ENCODE results near the gene CHD9.
A peak's percentile ranks its signal among the peaks of the same experiment; 100 is the strongest.

CHD9 gene

DNA sequence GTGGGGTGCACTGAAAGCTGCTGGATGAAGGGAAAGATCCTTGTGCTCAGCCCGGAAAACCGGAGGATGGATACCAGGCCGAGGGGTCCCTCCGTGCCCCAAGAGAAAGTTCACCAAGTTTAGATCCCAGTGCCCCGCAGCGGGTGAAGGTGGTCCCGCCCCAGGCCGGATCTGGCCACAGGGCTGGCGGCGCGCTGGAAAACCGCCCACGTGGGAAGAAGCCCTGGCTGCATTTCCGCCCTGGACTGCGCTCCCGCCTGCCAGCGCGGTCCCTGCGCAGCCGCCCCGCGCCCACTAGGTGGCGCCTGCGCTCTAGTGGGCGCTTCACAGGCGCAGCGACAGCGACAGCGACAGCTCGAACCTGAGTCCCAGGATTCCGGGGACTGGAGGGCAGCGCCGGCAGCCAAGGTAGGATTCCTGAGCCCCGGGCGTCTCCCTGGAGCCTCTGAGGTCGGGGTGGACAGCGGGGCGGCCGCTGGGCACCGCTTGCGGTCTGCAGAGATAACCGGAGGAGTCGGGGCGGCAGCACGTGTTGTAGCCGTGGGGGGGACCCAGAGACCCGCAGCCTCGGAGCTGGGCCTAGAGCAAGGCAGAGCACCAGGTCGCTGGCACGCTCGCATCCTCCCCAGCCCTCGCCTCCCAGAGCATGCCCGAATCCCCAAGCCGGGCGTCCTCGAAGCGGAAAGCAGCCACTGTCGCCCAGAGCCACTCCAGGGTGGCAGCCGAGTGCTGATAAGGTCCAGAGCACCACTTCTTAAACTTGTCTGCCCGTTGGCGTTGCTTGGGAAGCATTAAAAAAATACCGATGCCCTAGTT lies at the start of gene CHD9 (continued):
- TF ChIP-seq, protein P1, sequence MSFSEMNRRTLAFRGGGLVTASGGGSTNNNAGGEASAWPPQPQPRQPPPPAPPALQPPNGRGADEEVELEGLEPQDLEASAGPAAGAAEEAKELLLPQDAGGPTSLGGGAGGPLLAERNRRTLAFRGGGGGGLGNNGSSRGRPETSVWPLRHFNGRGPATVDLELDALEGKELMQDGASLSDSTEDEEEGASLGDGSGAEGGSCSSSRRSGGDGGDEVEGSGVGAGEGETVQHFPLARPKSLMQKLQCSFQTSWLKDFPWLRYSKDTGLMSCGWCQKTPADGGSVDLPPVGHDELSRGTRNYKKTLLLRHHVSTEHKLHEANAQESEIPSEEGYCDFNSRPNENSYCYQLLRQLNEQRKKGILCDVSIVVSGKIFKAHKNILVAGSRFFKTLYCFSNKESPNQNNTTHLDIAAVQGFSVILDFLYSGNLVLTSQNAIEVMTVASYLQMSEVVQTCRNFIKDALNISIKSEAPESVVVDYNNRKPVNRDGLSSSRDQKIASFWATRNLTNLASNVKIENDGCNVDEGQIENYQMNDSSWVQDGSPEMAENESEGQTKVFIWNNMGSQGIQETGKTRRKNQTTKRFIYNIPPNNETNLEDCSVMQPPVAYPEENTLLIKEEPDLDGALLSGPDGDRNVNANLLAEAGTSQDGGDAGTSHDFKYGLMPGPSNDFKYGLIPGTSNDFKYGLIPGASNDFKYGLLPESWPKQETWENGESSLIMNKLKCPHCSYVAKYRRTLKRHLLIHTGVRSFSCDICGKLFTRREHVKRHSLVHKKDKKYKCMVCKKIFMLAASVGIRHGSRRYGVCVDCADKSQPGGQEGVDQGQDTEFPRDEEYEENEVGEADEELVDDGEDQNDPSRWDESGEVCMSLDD (tag by site-specific recombination; IDR thresholded peaks at IDR 0.05) = 0 out of 2 replicates have a peak, but pooled peaks have one; percentile 21
- TF ChIP-seq, protein P2, sequence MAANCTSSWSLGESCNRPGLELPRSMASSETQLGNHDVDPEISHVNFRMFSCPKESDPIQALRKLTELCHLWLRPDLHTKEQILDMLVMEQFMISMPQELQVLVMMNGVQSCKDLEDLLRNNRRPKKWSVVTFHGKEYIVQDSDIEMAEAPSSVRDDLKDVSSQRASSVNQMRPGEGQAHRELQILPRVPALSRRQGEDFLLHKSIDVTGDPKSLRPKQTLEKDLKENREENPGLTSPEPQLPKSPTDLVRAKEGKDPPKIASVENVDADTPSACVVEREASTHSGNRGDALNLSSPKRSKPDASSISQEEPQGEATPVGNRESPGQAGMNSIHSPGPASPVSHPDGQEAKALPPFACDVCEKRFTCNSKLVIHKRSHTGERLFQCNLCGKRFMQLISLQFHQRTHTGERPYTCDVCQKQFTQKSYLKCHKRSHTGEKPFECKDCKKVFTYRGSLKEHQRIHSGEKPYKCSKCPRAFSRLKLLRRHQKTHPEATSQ (tag by site-specific recombination; IDR thresholded peaks at IDR 0.05) = no peak
- TF ChIP-seq, protein P3, sequence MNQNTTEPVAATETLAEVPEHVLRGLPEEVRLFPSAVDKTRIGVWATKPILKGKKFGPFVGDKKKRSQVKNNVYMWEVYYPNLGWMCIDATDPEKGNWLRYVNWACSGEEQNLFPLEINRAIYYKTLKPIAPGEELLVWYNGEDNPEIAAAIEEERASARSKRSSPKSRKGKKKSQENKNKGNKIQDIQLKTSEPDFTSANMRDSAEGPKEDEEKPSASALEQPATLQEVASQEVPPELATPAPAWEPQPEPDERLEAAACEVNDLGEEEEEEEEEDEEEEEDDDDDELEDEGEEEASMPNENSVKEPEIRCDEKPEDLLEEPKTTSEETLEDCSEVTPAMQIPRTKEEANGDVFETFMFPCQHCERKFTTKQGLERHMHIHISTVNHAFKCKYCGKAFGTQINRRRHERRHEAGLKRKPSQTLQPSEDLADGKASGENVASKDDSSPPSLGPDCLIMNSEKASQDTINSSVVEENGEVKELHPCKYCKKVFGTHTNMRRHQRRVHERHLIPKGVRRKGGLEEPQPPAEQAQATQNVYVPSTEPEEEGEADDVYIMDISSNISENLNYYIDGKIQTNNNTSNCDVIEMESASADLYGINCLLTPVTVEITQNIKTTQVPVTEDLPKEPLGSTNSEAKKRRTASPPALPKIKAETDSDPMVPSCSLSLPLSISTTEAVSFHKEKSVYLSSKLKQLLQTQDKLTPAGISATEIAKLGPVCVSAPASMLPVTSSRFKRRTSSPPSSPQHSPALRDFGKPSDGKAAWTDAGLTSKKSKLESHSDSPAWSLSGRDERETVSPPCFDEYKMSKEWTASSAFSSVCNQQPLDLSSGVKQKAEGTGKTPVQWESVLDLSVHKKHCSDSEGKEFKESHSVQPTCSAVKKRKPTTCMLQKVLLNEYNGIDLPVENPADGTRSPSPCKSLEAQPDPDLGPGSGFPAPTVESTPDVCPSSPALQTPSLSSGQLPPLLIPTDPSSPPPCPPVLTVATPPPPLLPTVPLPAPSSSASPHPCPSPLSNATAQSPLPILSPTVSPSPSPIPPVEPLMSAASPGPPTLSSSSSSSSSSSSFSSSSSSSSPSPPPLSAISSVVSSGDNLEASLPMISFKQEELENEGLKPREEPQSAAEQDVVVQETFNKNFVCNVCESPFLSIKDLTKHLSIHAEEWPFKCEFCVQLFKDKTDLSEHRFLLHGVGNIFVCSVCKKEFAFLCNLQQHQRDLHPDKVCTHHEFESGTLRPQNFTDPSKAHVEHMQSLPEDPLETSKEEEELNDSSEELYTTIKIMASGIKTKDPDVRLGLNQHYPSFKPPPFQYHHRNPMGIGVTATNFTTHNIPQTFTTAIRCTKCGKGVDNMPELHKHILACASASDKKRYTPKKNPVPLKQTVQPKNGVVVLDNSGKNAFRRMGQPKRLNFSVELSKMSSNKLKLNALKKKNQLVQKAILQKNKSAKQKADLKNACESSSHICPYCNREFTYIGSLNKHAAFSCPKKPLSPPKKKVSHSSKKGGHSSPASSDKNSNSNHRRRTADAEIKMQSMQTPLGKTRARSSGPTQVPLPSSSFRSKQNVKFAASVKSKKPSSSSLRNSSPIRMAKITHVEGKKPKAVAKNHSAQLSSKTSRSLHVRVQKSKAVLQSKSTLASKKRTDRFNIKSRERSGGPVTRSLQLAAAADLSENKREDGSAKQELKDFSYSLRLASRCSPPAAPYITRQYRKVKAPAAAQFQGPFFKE (tag by site-specific recombination; IDR thresholded peaks at IDR 0.05; ENCODE audit: borderline replicate concordance) = no peak
- TF ChIP-seq, protein P4, sequence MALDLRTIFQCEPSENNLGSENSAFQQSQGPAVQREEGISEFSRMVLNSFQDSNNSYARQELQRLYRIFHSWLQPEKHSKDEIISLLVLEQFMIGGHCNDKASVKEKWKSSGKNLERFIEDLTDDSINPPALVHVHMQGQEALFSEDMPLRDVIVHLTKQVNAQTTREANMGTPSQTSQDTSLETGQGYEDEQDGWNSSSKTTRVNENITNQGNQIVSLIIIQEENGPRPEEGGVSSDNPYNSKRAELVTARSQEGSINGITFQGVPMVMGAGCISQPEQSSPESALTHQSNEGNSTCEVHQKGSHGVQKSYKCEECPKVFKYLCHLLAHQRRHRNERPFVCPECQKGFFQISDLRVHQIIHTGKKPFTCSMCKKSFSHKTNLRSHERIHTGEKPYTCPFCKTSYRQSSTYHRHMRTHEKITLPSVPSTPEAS (tag by site-specific recombination; IDR thresholded peaks at IDR 0.05) = peak; percentile 21; the same call in 1 of the 2 replicates
- no peak for TF ChIP-seq ZNF37A (tag by site-specific recombination; IDR thresholded peaks at IDR 0.05)
- no peak for TF ChIP-seq SCRT1 (tag by site-specific recombination; IDR thresholded peaks at IDR 0.05; ENCODE audit: borderline replicate concordance)
- TF ChIP-seq ZNF324 (tag by site-specific recombination; IDR thresholded peaks at IDR 0.05) = peak; percentile 33; the same call in 1 of the 2 replicates
- TF ChIP-seq KLF10 (tag by site-specific recombination; IDR thresholded peaks at IDR 0.05) = 0 out of 2 replicates have a peak, but pooled peaks have one; percentile 26
- TF ChIP-seq, protein P5, sequence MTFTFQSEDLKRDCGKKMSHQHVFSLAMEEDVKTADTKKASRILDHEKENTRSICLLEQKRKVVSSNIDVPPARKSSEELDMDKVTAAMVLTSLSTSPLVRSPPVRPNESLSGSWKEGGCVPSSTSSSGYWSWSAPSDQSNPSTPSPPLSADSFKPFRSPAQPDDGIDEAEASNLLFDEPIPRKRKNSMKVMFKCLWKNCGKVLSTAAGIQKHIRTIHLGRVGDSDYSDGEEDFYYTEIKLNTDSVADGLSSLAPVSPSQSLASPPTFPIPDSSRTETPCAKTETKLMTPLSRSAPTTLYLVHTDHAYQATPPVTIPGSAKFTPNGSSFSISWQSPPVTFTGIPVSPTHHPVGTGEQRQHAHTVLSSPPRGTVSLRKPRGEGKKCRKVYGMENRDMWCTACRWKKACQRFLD (tag by site-specific recombination; IDR thresholded peaks at IDR 0.05) = no peak
- TF ChIP-seq, protein P6, sequence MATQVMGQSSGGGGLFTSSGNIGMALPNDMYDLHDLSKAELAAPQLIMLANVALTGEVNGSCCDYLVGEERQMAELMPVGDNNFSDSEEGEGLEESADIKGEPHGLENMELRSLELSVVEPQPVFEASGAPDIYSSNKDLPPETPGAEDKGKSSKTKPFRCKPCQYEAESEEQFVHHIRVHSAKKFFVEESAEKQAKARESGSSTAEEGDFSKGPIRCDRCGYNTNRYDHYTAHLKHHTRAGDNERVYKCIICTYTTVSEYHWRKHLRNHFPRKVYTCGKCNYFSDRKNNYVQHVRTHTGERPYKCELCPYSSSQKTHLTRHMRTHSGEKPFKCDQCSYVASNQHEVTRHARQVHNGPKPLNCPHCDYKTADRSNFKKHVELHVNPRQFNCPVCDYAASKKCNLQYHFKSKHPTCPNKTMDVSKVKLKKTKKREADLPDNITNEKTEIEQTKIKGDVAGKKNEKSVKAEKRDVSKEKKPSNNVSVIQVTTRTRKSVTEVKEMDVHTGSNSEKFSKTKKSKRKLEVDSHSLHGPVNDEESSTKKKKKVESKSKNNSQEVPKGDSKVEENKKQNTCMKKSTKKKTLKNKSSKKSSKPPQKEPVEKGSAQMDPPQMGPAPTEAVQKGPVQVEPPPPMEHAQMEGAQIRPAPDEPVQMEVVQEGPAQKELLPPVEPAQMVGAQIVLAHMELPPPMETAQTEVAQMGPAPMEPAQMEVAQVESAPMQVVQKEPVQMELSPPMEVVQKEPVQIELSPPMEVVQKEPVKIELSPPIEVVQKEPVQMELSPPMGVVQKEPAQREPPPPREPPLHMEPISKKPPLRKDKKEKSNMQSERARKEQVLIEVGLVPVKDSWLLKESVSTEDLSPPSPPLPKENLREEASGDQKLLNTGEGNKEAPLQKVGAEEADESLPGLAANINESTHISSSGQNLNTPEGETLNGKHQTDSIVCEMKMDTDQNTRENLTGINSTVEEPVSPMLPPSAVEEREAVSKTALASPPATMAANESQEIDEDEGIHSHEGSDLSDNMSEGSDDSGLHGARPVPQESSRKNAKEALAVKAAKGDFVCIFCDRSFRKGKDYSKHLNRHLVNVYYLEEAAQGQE (tag by site-specific recombination; IDR thresholded peaks at IDR 0.05) = no peak
- TF ChIP-seq ZNF585B (tag by site-specific recombination; IDR thresholded peaks at IDR 0.05) = no peak
- no peak for TF ChIP-seq TRIM28 (IDR thresholded peaks at IDR 0.05; ENCODE audit: borderline replicate concordance, low read length)
- TF ChIP-seq ZNF426 (tag by site-specific recombination; IDR thresholded peaks at IDR 0.05) = no peak
- TF ChIP-seq, protein P7, sequence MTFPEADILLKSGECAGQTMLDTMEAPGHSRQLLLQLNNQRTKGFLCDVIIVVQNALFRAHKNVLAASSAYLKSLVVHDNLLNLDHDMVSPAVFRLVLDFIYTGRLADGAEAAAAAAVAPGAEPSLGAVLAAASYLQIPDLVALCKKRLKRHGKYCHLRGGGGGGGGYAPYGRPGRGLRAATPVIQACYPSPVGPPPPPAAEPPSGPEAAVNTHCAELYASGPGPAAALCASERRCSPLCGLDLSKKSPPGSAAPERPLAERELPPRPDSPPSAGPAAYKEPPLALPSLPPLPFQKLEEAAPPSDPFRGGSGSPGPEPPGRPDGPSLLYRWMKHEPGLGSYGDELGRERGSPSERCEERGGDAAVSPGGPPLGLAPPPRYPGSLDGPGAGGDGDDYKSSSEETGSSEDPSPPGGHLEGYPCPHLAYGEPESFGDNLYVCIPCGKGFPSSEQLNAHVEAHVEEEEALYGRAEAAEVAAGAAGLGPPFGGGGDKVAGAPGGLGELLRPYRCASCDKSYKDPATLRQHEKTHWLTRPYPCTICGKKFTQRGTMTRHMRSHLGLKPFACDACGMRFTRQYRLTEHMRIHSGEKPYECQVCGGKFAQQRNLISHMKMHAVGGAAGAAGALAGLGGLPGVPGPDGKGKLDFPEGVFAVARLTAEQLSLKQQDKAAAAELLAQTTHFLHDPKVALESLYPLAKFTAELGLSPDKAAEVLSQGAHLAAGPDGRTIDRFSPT (tag by site-specific recombination; IDR thresholded peaks at IDR 0.05) = peak; percentile 9; the same call in 1 of the 2 replicates
- no peak for TF ChIP-seq ZNF155 (tag by site-specific recombination; IDR thresholded peaks at IDR 0.05)
- TF ChIP-seq ZNF621 (tag by site-specific recombination; IDR thresholded peaks at IDR 0.05) = no peak
- TF ChIP-seq, protein P8, sequence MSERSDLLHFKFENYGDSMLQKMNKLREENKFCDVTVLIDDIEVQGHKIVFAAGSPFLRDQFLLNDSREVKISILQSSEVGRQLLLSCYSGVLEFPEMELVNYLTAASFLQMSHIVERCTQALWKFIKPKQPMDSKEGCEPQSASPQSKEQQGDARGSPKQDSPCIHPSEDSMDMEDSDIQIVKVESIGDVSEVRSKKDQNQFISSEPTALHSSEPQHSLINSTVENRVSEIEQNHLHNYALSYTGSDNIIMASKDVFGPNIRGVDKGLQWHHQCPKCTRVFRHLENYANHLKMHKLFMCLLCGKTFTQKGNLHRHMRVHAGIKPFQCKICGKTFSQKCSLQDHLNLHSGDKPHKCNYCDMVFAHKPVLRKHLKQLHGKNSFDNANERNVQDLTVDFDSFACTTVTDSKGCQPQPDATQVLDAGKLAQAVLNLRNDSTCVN (tag by site-specific recombination; optimal IDR thresholded peaks at IDR 0.05) = peak; percentile 83
- TF ChIP-seq ZNF112 (tag by site-specific recombination; IDR thresholded peaks at IDR 0.05) = no peak

Measured in HEK293 (cell line).